Measurements from ENCODE around the gene FUT7.

DNA sequence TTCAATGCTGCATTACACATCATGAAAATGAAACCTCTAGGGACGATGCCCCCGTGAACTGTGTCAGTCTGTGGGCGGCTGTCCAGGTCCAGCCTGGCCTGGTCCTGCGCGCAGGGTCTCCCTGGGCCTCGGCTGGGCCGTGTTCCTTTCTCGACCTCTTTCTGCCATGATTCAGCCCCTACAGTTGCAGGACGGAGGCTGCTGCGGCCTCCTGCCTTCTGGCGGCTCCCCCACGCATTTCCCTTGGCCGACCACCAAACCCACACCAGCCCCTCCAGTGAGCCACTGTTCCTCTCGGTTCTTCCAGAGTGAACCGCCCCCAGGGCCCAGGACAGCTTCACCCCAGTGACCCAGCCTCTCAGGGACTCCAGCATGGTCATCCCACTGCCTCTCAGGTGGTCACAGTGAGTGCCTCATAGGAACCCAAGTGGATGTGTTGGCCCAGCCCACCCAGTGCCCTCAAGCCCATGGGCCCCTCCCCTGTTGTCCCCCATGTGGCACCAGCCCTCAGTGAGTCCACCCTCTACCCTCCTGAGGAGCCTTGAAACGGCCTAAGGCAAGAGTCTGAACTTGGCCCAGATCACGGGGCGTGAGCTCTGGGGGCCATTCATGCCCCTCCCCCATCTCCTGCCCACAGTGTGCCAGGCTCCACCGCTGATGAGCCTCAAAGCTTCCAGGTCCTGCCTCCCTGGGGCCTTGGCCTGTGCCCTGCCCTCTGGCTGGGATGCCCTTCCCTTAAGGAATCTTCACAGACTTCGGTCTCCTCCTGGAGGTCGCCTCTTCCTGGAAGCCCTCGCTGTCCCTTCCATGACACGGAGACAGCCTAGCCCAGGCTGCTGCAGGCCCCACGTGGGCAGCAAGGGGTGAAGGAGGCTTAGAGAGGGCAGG, 25.5 kb downstream of the FUT7 start:
- TF ChIP-seq, protein P1, sequence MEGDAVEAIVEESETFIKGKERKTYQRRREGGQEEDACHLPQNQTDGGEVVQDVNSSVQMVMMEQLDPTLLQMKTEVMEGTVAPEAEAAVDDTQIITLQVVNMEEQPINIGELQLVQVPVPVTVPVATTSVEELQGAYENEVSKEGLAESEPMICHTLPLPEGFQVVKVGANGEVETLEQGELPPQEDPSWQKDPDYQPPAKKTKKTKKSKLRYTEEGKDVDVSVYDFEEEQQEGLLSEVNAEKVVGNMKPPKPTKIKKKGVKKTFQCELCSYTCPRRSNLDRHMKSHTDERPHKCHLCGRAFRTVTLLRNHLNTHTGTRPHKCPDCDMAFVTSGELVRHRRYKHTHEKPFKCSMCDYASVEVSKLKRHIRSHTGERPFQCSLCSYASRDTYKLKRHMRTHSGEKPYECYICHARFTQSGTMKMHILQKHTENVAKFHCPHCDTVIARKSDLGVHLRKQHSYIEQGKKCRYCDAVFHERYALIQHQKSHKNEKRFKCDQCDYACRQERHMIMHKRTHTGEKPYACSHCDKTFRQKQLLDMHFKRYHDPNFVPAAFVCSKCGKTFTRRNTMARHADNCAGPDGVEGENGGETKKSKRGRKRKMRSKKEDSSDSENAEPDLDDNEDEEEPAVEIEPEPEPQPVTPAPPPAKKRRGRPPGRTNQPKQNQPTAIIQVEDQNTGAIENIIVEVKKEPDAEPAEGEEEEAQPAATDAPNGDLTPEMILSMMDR (conservative IDR thresholded peaks at IDR 0.05 in 1 of 2, IDR thresholded peaks at IDR 0.05 in 1 of 2; ENCODE audit: low read depth in 1 of 2, low read length in 2 of 2), result no peak
- TF ChIP-seq EZH2 (IDR thresholded peaks at IDR 0.05; ENCODE audit: low read length, missing control alignments), result no peak
